ENCODE measurements around the gene NIT1. TPM values are rescaled to one million over a fixed set of nuclear protein-coding genes. Genes with fewer than 3 reads are reported as not detected.

NIT1 gene
- total and polyA plus RNA-seq, 9 of the 15 experiments (the other 6 are each of a cell fraction or from before 2014, with no cell fraction given): 18.4 to 76.0 (median 33.7) TPM

- TF ChIP-seq ZNF655 (CRISPR knock-in tag; IDR thresholded peaks at IDR 0.05): no peak
- TF ChIP-seq E2F6 (IDR thresholded peaks at IDR 0.05; ENCODE audit: borderline replicate concordance in 1 of 2, extremely low read depth in 1 of 2, insufficient read depth in 1 of 2, insufficient read length in 1 of 2, low read depth in 1 of 2, low read length in 1 of 2, poor library complexity in 1 of 2, severe bottlenecking in 1 of 2): peak; percentile 21 to 40
- no peak for TF ChIP-seq MAFG (tag; conservative IDR thresholded peaks at IDR 0.05)
- TF ChIP-seq CGGBP1 (CRISPR knock-in tag; IDR thresholded peaks at IDR 0.05): no peak
- TF ChIP-seq ETV1 (tag; conservative IDR thresholded peaks at IDR 0.05; ENCODE audit: low read depth): peak; percentile 89
- 0 out of 4 replicates have a peak, but pooled peaks of 1 of the 2 experiments have one; percentile 4 for TF ChIP-seq FOXK2 (conservative IDR thresholded peaks at IDR 0.05 in 1 of 2, IDR thresholded peaks at IDR 0.05 in 1 of 2; ENCODE audit: low read depth in 2 of 2)
- no peak for TF ChIP-seq CBFA2T2 (conservative IDR thresholded peaks at IDR 0.05)
- TF ChIP-seq ZNF518B (CRISPR knock-in tag; IDR thresholded peaks at IDR 0.05): no peak
- TF ChIP-seq ZNF551 (CRISPR knock-in tag; IDR thresholded peaks at IDR 0.05): no peak
- TF ChIP-seq HNRNPL (IDR thresholded peaks at IDR 0.05; ENCODE audit: low read depth, low read length): no peak
- no peak for TF ChIP-seq ZNF197 (CRISPR knock-in tag; IDR thresholded peaks at IDR 0.05; ENCODE audit: low read depth)
- TF ChIP-seq SP1 (CRISPR knock-in tag; IDR thresholded peaks at IDR 0.05): peak; percentile 90
- TF ChIP-seq RB1 (IDR thresholded peaks at IDR 0.05; ENCODE audit: low read depth): peak; percentile 76; the same call in 1 of the 2 replicates
- no peak for TF ChIP-seq COPS2 (conservative IDR thresholded peaks at IDR 0.05)
- no peak for TF ChIP-seq BMI1 (IDR thresholded peaks at IDR 0.05; ENCODE audit: low read length)
- TF ChIP-seq ZBTB33 (CRISPR knock-in tag; IDR thresholded peaks at IDR 0.05): peak; percentile 0; the same call in 1 of the 2 replicates
- TF ChIP-seq SMAD3 (CRISPR knock-in tag; conservative IDR thresholded peaks at IDR 0.05): no peak
- no peak for TF ChIP-seq RBM39 (optimal IDR thresholded peaks at IDR 0.05; ENCODE audit: low read depth, low read length)
Observed at GRCh38 chr1:161117759-161118581, at the start of gene NIT1, which contains the start of gene PFDN2 (continued).

Measured in K562 (cell line).